Adrenal gland (tissue), 5 donors: ENCODE results near the gene ACTL9.

Experiments used
- POLR2A ChIP-seq, 2 donors: fragments of 450-650 bp; IDR thresholded peaks; one replicate each; pipeline ENCODE4 v1.6.1; 2017; ENCODE audit warnings: antibody characterized with exemption in 2 of 2, mild to moderate bottlenecking in 2 of 2, moderate library complexity in 1 of 2
- TF ChIP-seq, protein P1 (sequence below), 6 experiments: fragments of 450-650 bp in 4 of 6; fragments of 200-600 bp in 2 of 6; sonication (generic) in 1 of 6; IDR thresholded peaks; 1 replicate in 5 of 6; 2 replicates in 1 of 6; pipeline versions ENCODE4 v1.5.1 to v1.8.0; 2016 to 2021; ENCODE audit warnings: antibody characterized with exemption in 6 of 6, mild to moderate bottlenecking in 2 of 6, moderate library complexity in 1 of 6
- donor health status: DM: no; HTN: no; CAD: no.

DNA sequence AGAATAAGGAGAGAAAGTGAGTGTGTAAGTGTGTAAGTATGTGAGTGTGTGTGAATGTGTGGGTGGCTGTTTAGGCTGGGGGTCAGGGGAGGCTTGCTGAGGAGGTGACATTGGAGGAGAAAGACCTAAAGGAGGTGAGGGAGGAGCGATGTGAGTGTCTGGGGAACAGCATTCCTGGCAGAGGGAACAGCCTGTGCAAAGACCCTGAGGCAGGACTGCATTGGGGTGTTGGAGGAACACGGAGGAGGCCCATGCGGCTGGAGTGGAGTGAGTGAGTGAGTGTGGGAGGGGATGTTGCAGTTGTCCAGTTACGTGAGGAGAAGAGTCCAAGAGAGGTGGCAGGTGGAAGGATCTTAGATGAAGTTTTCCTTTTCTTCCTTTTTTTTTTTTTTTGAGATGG lies 36.3 kb downstream of the ACTL9 start:
- TF ChIP-seq, protein P1, sequence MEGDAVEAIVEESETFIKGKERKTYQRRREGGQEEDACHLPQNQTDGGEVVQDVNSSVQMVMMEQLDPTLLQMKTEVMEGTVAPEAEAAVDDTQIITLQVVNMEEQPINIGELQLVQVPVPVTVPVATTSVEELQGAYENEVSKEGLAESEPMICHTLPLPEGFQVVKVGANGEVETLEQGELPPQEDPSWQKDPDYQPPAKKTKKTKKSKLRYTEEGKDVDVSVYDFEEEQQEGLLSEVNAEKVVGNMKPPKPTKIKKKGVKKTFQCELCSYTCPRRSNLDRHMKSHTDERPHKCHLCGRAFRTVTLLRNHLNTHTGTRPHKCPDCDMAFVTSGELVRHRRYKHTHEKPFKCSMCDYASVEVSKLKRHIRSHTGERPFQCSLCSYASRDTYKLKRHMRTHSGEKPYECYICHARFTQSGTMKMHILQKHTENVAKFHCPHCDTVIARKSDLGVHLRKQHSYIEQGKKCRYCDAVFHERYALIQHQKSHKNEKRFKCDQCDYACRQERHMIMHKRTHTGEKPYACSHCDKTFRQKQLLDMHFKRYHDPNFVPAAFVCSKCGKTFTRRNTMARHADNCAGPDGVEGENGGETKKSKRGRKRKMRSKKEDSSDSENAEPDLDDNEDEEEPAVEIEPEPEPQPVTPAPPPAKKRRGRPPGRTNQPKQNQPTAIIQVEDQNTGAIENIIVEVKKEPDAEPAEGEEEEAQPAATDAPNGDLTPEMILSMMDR (IDR thresholded peaks at IDR 0.05) = no peak
- TF ChIP-seq POLR2A (IDR thresholded peaks at IDR 0.05) = no peak
